Measurements from ENCODE around the gene SNX33.
"Not testable (repeated sequence)": the region's sequence is repeated elsewhere in the genome, so short reads cannot be mapped to it uniquely, and the experiment has no call there.

The SNX33 gene, protein sequence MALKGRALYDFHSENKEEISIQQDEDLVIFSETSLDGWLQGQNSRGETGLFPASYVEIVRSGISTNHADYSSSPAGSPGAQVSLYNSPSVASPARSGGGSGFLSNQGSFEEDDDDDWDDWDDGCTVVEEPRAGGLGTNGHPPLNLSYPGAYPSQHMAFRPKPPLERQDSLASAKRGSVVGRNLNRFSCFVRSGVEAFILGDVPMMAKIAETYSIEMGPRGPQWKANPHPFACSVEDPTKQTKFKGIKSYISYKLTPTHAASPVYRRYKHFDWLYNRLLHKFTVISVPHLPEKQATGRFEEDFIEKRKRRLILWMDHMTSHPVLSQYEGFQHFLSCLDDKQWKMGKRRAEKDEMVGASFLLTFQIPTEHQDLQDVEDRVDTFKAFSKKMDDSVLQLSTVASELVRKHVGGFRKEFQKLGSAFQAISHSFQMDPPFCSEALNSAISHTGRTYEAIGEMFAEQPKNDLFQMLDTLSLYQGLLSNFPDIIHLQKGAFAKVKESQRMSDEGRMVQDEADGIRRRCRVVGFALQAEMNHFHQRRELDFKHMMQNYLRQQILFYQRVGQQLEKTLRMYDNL

DNA sequence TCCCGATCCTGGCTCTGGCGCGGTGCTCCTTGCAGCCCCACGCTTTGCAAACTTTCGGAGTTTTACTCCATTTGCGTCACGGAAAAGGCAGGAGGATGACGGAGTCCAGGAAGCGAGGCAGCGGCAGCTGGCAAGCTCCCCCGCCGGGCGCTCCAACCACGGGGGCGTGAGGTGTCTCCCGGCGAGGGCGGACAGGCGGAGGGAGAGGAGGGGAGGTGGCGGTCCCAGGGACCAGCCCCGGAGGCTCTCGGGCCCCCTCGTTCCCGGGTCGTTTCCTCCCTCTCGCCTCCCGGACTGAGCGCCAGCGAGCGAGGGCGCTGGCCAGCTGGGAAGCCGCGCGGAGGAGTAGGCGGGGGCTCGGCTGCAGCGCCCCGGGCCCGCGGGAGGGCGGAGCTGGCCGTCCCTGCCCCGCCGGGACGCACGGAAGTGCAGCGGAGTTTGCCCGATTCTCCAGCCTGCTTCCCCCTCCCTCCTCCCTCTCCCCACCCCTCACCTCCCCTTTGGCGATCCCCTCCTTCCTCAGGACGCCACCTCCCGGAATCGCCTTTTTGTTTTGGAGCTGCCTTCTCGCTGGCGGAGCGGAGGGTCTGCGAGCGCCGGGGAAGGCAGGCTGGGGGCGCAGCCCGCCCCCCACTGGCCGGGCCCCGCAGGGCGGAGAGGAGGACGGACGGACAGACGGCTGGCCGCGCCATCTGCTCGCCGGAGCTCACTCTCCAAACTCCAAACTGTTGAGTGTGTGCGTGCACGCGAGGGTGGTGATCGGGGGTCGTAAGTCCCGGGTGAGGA is at the start of gene SNX33:
Gene SNX33, plus strand, starts transcription at position 543 of the 786 bp plus-strand sequence. CDS start 1,191 bp downstream, outside the sequence.
- no peak for DNase-seq

DNA sequence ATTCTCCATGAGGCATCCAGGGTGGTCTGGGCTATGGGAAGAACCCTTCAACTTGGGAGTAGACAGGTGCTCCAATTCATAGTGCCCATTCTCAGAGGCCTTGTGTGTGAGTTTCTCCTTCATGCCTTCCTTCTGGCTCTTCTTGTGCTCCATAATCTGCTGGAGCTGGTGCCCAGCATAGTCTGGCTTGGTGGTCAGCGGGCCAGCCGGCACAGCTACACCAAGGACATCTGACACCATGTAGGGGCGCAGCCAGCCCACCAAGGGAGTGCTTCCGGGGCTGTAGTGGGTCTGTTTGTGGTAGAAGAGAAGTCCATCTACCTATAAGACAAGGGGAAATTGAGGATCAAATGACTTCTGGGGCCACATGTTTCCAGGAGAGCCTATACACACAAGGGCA is 49.4 kb upstream of the SNX33 start:
- DNase-seq = no peak

DNA sequence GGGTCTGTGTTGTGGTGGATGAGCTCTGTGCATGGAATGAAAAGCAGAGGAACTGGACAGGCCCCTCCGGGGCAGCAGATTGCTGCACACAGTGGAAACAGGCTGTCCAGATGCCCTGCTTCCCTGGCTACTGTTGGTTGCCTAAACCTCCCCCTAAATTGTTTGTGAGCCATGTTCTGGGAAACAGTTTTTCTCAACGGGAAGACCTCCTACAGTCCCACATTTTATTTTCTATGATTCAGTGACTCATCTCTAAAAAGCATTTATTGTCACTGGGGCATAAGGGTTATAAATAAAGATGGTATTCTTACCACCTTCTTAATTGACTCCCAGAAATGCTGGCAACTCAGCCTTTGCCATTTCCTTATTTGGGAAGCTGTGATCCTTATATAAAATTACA is 48.3 kb upstream of the SNX33 start:
- no peak for DNase-seq

DNA sequence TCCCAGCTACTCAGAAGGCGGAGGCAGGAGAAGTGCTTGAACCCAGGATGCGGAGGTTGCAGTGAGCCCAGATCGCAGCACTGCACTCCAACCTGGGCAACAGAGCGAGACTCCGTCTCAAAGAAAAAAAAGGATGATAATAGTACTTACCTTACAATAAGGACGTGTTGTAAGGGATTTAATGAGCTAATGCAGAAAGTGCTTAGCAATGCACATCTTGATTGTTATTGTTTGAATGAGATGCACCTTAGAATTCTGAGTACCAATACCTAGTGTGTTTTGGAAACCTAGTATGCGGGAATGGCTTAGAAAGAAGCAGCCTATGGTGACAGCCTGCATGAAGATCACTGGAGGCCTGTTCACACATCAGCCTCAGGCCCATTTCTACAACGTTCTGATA is 41.7 kb upstream of the SNX33 start:
- no peak for DNase-seq

DNA sequence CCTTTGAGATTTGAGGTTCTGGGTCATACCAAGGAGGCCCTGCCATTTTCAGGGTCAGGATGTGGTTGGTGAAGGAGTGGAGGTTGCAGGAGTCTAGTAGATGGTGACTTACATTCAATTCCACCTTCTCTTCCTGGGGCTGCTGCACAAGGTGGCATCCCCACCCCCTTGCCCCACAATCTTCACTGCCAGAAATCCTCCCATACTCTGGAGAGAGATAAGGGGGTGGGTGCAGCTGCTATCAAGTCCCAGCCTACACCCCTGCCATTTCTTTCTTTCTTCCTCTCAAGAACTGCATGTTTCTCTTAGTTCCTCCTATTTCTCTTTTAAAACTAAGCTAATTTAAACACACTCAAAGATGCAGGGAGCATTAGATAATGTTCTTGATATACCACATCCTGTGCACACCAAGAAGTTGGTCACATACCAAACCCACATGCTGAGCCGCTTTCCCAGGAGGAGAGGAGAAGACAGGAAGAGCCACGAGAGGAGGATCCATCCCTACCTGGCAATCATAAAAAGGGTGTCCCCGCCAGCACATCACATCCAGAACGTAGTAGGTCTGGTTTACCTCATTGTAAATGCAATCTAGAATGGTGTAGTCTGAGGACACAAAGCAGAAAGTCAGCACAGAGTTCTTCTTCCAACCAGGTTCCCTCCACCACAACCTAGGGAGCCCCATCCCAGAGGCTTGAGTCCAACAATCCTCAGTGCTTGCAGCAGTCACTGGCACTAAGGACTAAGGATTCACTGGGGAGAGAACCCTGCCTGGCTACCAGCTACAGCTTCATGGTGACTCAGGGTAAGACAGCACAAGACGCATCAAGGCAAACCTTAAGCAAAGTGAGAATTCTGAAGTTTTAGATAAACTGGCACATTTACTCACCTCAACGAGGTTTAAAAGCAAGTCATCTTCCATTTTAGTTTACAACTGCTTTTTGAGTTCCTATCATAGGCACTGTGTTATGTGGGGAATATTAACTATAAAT is 40.7 kb upstream of the SNX33 start:
- no peak for DNase-seq

DNA sequence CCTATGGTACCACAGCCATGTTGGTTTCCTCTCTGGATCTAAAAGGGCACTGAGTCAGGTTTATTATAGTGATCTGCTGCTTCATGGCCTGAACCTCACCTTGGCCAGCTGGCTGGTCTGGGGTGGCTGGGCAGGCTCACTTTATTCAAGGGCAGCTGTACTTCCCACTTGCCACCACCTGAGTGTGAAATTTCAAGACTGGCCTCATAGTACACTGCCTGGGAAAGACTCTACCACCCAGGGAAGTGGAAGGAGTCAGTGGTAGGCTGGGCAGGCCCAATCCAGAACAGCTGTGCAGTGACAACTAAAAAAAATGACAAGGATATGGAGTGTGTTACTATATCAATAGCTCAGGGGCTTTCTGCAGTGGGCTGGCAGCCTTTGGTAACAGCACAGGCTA is 30.9 kb upstream of the SNX33 start:
- no peak for DNase-seq

DNA sequence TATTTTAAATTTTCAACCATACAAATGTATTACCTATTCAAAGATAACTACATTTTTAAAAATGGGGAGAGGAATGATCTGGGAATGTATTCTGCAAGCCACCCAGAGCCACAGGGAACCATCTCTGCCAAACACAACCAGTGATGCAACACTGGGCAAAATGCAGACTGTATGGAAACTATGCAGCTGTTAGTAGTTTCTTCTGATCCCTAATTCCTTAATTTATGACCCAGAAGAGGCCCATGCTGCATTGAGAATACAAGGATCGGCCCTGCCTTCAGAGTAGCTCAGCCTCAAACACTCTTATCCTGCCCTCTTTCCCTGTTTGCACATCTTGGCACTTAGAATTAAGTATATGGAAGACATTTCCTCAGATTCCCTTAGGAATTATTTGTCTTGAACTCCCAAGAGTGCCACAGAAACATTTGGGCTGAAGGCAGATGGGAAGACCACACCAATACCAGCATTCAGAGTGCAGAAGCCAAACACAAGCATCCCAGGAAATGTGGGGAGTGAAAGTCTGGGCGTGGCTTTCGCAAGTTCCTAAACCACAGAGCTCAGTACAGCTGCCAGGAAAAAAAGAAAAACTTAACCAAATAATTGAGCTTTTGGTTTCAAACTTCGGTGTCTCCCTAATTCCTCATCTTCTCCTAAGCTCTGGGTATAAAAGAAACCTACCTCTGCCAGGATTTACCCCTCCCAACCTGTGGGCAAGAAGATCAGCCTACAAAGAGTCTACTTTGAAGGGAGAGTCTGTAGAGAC is 27.5 kb upstream of the SNX33 start:
- no peak for DNase-seq

DNA sequence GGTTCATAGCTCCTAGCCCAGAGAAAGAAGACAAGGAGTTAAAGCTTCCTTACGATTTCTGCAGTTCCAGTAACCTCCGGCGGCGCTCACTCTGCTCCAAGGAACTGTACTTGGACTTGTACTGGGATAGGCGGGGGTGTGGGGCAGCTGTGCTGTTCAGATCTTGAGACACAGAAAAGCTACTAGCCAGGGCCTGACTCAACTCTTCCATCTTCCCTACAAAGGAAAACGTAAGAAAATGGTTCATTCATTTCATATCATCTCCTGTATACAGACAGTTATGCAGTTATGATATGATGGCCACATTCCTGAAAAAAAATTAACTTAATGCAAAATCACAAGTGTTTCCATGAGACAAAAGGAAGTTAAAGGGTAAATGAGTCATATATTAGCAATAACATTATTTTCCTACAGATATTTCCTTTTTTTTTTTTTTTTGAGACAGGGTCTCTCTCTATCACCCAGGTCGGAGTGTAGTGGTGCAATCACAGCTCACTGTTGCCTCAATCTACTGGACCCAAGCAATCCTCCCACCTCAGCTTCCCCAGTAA is 26.8 kb upstream of the SNX33 start:
- no peak for DNase-seq

DNA sequence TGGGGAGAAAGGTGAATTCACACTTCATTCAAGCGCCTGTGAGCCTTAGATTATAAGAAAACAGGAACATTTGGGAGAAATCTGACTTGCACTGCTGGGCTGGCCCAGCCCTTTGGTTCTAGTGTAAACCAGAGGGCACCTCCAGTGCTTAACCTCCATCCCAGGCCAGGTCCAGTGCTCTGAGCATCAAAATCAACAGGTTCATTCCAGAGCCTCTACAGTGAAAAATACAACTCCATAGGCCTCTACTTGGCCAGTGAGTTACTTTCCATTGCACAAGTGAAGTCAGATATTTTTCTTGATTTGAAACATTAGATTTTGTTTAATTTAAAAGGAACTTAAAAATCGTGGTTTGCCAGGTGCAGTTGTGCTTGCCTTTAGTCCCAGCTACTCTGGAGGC is 25.2 kb upstream of the SNX33 start:
- no peak for DNase-seq

DNA sequence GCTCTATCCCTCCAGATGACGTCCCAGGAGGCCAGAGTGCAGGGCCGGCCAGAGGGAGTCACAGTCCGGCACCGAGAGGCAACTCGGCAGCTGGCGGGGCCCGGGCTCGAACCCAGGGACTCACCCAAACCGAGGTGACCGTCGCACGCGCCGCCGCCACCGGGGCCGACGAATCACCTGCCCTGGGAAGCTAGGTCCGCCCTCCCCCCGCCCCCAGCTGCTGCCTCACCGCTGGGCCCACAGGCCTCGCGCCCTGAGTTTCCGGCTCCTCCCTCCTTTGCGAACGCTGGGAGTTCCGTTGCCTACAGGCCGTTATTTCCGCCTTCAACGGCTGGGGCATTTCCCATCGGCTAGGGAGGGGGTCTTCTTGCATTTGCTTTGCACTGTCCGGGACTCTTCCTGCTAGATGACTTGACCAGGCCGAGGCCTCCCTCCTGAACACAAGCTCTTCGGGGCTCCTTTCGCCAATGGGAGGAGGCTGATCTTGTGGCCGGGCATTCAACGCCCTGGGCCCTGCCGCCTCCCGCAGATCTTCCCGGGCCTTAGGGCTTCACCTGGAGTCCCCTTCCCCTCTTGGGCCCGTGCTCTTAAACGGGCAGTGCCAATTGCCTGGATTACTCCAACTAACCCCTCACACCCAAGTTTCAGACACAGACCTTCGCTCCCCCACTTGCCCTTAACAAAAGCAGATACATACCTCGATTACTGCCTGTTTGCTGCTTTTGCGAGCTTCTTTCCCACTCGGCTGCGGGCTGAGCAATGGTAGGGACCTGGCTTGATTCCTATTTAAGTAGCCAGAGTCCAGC is 22.0 kb upstream of the SNX33 start, which contains the start of gene SNUPN:
Gene SNUPN, minus strand, starts transcription at position 184 of the 806 bp plus-strand sequence. CDS start 4,674 bp downstream, outside the sequence.
- peak; percentile 83 for DNase-seq

DNA sequence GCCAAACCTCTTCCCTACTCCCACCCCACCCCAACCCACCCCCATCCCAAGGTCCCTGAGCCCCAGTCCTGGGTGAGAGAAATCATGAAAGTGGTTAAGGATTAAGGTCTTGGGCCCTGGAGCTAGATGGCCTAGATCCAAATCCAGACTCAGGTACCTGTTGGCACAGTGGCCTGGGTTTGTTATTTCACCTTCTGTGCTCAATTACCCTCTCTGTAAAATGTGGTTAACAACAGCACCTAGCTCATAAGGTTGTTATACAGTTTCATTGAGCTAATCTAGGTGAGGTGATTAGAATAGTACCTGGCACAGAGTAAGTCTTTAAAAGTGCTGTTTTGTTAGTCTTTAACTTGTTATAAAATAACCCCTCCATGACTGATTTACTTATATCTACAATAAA is 15.8 kb upstream of the SNX33 start:
- DNase-seq = no peak

DNA sequence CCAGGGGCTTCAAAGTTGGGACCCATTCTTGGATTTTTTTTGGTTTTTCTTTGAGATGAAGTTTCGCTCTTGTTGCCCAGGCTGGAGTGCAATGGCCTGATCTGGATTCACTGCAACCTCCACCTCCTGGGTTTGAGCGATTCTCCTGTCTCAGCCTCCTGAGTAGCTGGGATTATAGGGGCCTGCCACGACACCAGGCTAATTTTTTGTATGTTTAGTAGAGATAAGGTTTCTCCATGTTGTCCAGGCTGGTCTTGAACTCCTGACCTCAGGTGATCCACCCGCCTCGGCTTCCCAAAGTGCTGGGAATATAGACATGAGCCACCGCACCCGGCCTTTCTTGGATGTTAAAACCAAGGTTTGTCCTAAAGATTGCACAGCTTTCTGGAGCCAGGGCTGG is 13.8 kb upstream of the SNX33 start:
- not testable (repeated sequence) for DNase-seq

DNA sequence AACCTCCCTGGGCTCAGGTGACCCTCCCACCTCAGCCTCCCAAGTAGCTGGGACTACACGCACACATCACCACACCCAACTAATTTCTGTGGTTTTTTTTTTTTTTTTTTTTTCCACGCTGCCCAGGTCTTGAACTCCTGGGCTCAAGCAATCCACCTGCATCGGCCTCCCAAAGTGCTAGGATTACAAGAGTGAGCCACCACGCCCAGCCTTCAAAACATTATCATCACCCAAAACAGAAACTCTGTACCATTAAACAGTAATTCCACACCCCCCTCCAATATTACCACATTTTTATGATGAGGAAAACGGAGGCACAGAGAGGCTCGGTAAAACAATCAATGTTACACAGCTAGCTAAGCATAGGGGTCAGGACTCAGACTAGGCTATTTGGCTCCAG is 11.7 kb upstream of the SNX33 start:
- DNase-seq = no peak

DNA sequence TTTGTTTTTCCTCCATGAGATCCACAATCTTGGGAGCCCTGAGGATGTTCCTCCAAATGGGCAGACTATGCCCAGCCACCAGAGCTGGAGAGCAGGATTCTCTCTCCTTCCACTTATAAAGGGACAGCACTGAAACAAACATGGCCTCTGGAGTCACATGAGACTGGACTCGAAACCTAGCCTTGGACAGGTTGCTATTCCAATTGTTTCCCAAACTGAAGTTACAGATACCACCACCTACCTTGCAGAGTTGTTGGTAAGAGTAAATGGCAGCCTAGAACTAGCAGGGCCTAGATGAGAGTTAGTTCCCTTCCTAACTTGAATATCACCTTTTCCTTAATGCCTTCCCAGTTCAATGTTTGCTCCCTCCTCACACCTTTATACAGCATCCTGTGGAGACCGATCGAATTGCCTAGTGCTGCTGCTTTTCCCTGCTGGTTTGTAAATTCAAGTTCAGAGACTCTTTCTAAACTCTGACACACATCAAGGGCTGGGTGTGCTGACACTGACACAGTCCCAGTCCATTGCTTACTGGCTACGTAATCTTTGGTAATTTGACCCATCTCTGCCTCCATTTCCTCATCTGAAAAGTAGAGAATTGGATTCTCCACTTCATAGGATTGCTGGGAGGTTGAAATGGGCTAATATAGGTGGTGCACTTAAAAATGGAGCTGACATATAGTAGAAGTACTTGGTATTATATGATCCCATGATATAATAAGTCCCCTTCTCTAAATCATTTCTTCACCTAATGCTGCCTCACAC is 10.3 kb upstream of the SNX33 start:
- no peak for DNase-seq

DNA sequence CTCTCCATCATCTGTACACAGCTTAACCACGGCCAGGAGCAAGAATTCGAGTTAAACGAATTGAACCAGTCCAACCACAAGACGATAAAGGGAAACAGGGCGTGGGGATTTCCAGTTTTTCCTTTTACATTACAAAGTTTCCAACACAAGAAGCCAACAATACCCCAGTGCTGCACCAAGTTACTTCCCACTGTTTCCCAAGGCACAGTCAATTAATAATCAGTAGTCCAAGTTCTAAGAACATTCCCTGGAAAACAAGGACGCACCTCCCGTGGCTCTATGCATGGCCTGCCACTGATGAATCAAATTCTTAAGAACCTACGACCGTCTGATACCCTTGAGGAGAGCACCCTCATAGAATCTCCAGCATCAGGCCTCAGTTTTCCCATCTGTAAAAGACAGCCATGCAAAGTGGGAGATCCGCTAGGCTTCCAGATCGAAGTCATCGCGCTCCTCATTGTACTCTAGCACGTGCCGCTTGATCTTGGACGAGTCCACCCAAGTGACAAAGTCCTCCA is 8.5 kb upstream of the SNX33 start:
- no peak for DNase-seq

DNA sequence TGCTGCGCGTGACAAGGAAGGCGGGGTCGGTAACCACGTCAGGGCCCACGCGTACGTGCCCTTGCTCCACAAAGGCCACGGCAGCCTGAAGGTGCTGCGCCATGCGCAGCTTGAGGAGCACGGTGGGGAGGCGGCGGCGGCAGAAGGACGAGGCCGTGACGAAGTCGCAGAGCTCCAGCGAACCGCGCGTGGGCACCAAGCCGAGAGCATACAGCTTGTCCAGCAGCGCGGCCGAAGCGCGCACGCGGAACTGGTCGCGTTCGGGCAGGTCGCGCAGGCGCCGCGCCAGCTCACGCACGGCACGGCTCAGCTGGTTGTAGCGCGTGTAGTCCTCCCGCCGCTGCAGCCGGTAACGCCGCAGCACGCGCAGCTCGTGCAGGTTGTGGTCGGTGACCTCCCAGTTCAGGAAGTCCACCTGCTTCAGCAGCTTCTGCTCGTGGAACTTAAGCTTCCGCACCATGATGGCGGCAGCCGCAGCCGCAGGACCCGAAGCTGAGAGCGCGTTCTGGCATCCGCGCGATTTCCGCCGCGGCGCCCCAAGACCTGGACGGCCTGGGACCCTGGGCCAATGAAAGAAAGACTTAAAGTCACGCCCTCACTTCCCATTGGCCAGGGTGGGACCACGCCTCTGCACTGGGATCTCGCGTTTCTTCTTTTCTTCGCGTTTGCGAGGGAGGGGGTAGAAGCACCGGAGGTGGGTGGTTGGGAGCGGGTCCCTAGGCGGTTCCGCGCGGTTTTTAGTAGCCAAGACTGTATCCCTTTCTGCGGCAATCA is 7.8 kb upstream of the SNX33 start, which contains the start of gene IMP3:
Gene IMP3, minus strand, starts transcription at position 516 of the 774 bp plus-strand sequence. Its CDS starts 56 bp downstream, at position 460.
- peak; percentile 95 for DNase-seq

DNA sequence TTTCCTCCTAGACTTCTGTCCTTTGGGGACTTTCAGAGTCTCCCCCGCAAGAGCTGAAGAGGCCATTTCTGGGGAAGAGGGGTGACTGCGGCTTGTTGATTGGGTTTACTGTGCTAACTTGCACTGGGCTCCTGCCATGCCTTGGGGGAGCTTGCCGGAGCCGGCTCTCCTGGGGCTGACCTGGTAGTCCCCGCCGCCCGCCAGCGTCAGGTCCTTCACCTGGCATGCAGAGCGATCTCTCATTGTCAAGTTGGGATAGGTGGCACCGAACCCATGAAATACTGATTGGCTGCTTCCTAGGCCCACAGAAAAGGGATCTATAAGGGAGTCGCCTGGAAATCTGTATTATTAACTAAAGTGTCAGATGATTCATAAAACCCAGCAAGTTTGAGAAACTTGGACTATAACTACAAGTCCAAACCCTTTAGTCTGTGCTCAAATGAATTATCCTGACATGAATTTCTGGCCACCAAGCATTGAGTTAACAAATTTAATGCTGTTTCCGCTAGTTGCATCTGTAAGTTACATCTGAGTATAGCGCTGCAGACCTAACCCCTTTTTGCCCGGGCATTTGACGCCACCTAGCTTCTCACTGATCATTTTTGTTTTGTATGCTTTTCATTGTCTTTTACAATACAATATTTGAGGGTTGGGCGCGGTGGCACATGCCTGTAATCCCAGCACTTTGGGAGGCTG is 7.1 kb upstream of the SNX33 start:
- DNase-seq = peak; percentile 12

DNA sequence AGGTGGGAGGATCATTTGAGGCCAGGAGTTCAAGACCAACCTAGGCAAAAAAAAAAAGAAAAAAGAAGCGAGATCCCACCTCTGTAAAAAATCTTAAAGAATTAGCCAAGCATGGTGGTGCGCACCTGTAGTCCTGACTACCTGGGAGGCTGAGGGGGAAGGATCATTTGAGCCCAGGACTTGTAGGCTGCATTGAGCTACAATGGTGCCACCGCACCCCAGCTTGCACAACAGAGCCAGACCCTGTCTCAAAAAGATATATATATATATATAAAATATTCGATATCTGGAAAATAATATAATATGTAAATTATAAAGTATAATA is 6.6 kb upstream of the SNX33 start:
- no peak for DNase-seq
